ENCODE results near the gene NUDC.
"Not testable (repeated sequence)": the region's sequence is repeated elsewhere in the genome, so short reads cannot be mapped to it uniquely, and the experiment has no call there.

Gene NUDC

DNA sequence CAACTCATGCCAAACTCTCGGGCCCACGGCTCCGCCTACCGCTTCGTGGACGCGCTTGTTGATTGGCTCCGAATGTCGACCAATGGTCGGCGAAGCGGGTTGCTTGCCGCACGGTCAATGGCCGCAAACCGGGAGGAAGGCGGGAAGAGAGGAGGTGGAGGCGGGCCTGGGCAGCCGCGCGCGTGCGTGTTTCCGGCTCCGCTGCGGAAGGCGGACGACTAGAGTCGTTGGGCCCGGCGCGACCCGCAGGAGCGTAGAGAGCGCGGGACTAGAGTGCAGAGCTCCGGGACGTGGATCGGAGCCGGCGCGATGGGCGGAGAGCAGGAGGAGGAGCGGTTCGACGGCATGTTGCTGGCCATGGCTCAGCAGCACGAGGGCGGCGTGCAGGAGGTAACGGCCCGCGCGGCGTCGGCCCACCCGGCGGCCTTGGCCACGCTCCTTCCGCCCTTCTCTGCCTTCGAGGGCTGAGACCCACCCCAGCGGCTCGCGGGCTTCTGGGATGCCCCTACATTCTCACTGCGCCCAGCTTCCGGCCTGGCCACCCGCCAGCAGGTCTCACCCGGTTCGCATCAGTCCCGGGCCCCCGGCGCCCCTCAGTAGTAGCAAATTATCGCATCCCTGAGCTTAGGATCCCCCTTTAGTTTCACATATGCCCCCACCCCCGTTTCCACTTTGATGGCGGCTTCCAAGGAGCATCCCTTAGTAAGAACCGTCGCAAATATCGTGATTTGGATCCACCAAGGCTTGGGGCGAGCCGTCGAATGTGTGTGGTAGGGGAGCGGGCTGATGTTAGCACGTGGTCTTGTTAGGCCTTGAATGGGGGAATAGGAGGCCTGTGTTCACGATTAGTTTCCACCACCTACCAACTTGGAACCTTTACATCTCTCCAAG is at the start of gene NUDC:
Gene NUDC (plus strand): TSS at position 204 of the 891 bp plus-strand sequence. CDS start 106 bp downstream, at position 310.
- DNase-seq = peak; percentile 77 to 99 (median 97)

DNA sequence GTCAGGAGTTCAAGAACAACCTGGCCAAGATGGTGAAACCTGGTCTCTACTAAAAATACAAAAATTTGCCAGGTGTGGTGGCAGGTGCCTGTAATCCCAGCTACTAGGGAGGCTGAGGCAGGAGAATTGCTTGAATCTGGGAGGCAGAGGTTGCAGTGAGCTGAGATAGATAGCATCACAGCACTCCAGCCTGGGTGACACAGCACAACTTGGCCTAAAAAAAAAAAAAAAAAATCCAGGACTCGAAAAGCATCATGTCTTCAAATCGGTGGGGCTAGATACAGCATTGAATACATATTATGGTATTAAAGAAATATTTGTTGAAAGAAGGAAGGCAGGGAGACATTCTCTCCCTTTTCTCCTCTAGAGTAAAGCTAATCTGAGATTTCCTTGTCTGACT is 48.4 kb upstream of the NUDC start:
- not testable (repeated sequence) for DNase-seq

DNA sequence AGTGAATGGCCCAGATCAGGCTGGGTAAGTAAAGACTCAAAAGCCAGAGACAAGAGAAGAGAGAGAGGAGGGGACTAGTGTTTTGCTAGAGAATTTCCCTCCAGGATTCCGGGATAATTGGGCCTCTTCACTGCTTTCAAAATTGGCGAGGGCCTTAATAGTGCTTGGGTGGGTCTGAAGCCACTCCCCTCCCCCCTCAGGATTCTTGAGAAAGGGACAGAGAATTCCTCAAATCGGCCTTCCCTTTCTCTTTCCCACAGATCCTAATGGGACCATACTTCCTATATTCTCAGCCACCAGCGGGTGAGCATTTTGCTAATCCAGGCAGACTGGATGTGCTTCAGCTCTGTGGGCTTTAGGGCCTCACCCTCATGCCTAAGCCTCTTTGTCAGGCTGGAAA is 46.6 kb upstream of the NUDC start:
- no peak for DNase-seq

DNA sequence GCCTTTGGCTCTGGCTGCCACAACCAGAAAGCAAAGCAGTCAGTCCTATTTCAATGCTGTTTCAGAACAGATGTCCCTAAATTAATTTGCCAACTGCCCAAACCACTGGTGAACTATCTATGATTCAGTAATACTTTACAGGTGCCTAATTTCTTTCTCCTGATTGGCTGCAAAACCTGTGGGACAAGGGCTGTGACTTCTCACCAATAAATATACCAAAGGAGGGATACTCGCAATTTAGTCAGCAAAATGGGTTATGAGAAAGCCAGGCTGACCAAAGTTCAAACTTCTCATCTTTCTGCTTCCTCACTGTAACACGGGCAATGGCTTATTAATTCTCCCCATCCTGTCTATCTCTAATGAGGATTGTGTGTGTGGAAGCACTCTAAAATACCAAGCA is 44.2 kb upstream of the NUDC start:
- no peak for DNase-seq

DNA sequence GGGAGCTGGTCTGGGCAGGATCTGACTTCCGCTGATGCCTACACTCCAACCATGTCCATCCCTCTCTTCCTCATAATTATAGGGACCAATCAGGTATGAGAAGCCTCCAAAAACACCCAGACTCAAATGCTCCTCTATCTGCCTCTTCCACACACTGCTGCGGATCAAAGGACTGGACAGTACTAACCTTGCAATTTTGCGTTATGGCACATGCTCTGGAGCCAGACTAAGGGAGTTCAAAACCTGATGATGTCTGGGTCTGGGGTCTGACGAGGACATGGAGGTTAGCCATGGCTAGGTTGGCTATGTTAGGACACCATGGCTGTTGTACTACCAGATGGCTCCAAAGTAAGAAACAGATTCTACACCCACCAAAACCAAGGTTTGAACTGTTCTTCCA is 41.8 kb upstream of the NUDC start:
- no peak for DNase-seq

DNA sequence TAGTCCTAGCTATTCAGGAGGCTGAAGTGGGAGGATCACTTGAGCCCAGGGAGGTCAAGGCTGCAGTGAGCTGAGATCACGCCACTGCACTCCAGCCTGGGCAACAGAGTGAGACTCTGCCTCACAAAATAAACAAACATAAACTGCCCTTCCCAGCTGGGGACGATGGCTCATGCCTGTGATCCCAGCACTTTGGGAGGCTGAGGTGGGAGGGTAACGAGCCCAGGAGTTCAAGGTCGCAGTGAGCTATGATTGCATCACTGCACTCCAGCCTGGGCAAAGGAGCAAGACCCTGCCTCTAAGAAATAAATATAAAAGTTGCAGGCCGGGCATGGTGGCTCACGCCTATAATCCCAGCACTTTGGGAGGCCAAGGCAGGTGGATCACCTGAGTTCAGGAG is 39.9 kb upstream of the NUDC start:
- DNase-seq = not testable (repeated sequence)

DNA sequence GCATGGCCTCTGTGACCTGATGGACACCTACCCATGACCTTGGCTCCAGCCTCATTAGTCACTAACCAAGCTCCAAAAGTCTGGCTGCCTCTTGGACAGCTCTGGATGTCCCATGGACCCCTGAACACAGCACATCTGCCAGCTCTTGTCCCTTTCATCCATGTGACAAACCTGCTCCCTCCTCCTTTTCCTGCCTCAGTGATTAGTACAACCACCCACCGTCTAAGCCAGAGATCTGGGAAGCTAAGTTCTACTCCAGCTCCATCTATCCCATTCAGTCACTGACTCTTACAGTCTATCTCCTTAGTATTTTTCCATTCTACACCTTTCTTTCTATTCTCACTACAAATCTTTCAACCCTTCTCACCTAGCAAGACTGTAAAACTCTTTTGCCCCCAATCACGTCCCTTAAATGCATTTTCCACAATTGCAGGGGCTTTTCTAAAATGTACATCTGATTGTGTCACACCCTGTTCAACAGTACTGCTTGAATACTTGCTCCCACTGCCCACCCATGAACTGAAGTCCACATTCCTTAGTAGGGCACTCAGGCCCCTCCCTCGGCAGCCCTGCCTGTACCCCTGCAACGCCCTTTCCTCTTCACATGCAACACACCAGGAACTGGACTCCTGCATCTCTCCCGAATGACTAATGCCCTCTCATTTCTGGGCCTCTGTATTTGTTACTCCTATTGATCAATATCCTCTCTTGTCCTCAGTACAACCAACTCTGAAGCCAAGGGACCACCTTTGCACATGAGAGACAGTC is 38.7 kb upstream of the NUDC start:
- DNase-seq = no peak

DNA sequence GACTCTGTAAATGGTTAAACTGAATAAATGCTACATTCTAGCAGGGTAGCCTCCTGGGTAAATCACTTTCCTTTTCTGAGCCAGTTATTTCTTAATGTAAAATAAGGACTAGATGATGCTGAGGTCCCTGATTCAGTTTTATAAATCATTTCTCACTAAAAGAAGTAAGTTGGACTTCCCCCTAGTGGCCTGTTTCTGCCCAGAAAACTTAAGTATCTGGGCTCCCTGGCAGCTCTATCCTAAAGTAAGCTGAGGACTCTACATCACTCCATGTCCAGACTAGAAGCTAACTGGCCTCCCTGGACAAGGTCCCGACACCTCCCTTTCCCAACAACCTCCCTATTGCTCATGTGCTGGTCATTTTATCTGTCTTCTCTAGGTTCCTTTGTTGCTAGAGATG is 34.4 kb upstream of the NUDC start:
- no peak for DNase-seq

DNA sequence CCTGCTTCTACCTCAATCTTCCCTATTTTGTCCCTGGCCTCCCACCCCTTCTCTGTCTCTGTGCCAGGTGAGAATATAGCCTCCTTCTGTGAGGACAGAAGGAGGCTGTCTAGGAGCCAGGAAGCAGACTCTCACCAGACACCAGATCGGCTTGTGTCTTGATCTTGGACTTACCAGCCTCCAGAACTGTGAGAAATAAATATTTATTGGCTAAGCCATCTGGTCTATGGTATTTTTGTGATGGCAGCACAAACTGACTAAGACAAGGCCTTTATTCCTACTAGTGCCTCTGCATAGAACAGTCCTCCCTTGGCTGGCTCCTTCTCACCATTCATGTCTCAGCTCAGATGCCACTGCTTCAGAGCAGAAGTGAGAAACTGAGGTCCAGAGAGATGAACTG is 33.3 kb upstream of the NUDC start:
- no peak for DNase-seq

DNA sequence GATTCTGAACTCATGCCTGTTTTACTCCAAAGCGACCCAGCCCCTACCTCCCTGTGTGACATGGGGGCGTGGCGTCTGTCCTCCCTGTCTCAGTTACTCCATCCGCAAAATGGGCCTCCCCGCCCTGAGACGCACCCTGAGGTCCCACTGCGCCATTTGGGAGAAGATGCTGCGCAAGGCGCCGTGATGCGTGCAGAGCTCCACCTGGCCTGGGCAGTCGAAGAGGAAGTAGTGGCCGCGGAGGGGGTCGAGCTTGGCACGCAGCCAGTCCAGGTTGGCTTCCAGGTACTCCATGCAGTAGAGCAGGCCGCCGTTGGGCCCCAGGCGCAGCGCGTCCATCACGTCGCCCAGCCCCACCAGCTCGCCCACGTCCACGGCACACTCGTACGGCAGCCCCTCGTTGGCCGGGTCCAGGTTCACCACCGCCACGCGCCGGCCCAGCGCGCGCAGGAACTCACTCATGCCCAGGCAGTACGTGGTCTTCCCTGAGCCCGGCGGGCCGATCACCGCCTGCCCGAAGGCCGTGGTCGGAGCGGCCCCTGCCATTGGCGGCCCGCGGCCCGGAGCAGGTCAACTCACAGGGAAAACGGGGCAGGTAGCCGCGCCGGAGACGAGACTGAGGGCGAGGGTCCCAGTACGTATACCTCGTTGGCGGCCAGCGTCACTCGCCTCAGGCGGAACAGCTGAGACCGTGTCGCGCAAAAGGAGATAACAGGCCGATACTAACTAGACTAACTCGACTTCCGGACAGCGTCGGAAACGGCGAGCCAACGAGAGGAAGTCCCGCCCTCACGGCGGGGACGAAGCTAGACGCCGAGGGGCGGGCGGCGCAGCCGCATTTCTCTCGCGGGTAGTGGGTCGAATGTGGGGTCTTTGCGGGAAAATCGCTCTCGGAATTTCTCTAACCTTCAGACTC is 31.7 kb upstream of the NUDC start, which contains the start of gene GPN2:
Gene GPN2 (minus strand): TSS at position 733 of the 916 bp plus-strand sequence. CDS start 187 bp downstream, at position 546.
- DNase-seq = peak in 55 of 56 donors; percentile 11 to 90 (median 71)

DNA sequence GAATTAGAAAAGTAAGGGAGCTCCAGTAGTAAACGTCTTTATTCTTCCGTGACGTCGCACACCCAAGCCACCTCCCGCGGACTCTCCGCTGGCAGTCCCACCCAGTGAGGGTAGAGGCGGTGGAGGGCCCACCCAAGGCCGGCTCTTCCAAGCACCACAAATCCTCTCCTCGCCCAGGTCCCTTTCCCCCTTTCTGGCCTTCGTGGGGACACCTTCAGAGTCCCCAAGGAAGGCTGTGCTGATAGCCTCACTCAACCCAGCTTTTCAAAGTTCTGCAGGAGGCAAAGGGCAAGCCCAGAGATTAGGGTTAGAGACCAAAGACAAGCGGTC is 31.1 kb upstream of the NUDC start:
- DNase-seq = peak in 1 of 56 donors; percentile 35

DNA sequence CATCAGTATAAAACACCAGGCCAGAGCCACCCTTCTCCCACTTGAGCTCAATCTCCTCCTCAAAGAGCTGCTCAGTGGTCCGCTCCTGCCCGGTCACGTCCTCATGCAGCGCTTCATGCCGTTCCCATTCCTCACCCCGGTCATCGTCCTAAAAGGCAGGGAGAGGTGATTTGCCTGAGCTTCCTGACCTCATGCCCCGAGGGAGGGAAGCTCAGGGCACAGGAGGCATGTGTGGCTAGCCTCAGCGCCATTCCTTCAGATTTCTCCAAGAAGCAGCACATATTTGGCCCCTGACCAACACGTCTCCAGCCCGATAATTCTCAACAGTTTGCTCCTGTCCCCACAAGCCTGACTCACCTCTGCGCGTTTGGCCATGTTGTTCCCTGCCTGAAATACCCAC is 27.3 kb upstream of the NUDC start:
- no peak for DNase-seq

DNA sequence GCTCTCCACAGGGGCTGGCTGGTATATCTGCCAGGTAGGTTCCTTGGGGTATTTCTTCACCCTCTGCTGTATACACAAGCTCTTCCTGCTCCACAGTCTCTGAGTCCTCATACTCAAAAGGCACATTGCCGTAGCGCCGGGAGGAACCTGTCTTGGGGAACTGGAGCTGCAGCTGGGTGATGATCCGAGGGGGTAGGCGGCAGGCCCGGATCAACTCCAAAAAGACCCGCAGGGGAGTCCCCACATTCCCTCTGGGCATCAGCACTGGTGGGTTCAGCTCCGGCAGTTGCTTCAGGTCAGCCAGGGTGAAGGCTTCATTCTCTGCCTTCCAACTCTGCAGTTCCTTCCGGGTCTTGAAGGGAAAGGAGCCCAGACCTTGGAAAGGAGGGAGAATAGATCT is 24.2 kb upstream of the NUDC start:
- DNase-seq = no peak

DNA sequence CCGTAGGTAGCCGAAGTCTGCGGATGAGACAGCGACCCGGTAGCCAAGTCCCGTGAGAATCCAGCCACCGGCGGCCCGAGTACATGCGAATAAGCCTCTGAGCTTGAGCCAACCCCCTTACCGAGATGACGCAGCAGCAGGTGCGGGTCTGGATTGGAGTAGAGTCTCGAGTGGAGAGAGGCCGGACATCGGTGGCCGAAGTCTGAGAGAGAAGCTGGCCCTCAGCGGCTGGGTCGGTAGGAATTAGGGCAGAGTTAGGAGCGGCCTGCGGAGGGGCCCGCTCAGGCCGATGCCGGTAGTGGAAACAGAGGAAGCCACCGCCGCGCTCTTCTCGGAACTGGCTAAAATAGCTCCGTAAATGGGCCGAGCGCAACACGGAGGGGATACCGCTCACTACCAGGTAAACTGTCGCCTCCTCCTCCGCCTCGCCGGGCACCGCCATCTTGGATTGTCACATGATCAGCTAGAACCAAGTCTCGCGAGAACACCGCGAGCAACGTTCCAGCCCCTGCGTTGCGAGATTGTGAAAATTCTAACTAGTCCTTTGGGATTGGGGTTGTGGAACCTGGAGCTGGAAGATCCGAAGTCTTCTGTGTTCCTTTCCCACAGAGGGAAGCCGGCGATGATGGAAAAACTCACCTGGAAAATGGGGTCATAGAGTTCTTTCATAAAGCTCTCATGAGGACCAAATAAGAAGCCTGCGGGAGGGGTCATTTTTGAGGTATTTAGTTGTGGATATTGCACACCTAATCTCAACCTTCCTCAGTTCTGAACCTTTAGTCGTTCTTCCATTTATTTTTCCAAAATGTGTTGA is 21.3 kb upstream of the NUDC start, which contains the start of gene GPATCH3:
Gene GPATCH3 (minus strand): TSS at position 467 of the 814 bp plus-strand sequence. CDS start 25 bp downstream, at position 442.
- peak in 54 of 56 donors; percentile 30 to 93 (median 76) for DNase-seq

DNA sequence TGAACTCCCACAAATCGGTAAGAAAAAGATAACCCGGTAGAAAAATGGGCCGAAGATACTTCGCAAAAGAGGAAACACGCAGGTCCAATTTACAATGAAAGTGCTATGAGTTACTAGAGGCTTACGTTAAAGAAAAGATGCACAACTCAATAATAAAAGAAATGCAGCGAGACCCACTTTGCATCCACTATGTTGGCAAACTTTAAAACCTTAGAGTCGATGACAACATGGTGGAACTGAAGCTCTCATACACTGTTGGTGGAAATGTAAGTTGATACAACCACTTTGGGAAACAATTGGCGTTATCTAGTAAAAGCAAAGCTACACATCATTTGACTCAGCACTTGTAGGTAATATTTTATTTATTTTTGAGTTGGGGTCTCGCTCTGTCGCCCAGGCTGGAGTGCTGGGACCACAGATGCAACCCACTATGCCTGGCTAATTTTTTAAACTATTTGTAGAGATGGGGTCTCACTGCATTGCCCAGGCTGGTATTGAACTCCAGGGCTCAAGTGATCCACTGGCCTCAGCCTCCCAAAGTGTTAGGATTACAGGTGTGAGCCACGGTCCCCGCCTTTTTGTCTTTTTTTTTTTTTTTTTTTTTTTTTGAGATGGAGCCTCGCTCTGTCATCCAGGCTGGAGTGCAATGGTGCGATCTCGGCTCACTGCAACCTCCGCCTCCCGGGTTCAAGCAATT is 20.6 kb upstream of the NUDC start:
- DNase-seq = no peak

DNA sequence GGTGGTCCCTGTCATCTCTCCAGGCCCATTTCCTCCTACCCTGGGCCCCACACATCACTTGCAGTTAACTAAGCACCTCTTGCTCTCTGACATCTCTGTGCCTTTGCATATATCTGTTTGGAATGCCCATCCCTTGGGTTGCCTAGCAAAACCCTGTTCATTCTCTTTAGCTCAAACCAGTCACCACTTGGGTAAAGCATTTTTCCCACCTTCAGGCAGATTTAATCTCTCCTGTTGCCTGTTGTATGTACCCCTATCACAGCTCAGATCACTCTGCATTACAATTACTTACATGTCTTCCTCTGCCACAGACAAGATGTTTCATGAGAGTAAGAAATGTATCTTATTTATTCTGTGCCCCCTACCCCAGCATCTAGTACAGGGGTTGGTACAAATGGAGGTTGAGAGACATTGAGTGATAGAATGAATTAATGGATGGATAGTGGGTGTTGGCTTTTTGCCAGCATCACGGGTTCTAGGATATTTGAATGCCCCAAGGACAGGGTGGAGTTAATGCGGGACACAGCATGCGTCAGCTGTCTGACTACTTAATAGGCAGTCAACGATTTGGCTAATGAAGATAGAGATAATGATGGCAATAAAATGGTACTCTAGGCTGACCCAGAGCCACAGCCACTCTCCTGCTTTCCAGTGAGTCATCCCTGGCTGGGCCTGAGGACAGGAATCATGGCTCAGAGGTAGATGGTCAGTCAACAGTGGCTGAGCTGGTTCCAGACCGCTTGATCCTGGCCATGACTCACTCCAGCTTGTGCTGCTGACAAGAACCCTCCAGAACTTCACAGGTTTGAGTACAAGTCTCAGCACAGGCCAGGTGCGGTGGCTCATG is 14.2 kb upstream of the NUDC start:
- DNase-seq = peak in 1 of 56 donors; percentile 14

DNA sequence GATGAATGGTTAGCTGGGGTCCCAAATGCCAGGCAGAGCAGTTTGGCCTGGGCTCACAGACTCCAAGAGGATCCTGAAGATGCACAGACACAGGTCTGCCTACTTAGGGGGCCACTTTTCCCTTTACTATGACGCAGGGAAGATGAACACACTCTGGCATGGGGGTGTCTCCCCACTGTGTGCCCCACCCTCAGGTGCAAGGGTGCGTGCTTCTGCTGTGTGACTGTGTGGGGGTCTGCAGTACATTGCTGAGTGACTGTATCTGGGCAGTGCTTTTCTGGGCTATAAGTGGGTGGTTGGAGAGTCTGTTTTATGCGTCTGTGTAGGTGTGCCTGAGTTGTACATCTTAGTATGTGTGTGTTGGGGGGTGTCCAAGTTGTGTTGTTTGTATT is 11.6 kb upstream of the NUDC start:
- no peak for DNase-seq

DNA sequence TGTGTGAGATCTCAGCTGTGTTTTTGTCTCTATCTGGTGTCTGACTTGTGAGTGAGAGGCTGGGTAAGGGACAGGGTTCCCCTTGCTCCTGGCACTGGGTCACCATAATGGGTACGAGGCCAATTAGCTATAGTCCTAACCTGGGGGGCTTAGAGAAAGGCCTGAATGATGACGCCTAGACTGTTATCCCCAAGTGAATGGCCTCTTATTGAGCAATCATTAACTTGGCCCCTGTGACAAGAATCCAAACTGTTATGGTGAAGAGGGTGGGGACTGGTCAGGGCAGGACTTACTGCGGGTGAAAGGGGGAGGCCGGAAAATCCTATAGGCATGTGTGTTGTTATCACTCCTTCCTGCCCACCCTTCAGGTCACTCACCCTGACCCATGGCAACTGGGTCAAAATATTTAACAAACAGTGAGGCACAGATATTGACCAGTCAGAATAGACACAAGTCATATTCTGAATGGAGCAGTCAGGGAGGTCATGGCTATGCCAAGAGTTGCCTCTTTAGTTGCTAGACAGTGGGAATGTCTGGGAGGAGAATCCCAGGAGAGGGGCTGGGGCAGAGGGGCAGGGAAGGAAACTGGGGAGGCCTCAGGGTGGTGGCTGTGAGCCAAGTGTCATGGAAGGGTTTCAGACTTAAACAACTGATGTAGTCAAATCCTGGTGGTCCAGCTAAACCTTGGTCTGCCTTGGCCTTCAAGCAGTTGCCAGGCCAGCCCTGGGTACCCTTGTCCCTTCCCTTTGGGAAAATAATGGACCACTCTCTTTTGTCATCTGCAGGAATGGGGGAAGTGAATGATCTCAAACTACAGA is 11.0 kb upstream of the NUDC start:
- no peak for DNase-seq
